G401.6 (cell line): ENCODE measurements around the gene ACTL9.
A peak's percentile ranks its signal among the peaks of the same experiment; 100 is the strongest.

Experiments
- FAIRE-seq: peaks from 2 replicates; lab custom pipeline; 2012; peaks lifted over from hg19 to GRCh38; lab: Jason Lieb, UNC

Gene ACTL9

GRCh38 chr19:8684001-8684902 is 14.3 kb downstream of the ACTL9 start:
- no peak for FAIRE-seq

GRCh38 chr19:8682931-8683330 is 15.7 kb downstream of the ACTL9 start:
- no peak for FAIRE-seq

- no peak for FAIRE-seq
Observed at GRCh38 chr19:8682472-8682871, 16.1 kb downstream of the ACTL9 start.

GRCh38 chr19:8681345-8682029 is 17.1 kb downstream of the ACTL9 start:
- FAIRE-seq: no peak

GRCh38 chr19:8680676-8681344 is 17.8 kb downstream of the ACTL9 start:
- no peak for FAIRE-seq

GRCh38 chr19:8678244-8678807 is 20.3 kb downstream of the ACTL9 start:
- FAIRE-seq: no peak

GRCh38 chr19:8675066-8675465 is 23.5 kb downstream of the ACTL9 start:
- no peak for FAIRE-seq

- FAIRE-seq: no peak
Observed at GRCh38 chr19:8673276-8673891, 25.2 kb downstream of the ACTL9 start.

GRCh38 chr19:8666814-8667405 is 31.7 kb downstream of the ACTL9 start:
- no peak for FAIRE-seq

GRCh38 chr19:8665468-8666213 is 33.0 kb downstream of the ACTL9 start:
- no peak for FAIRE-seq

GRCh38 chr19:8664671-8665057 is 33.9 kb downstream of the ACTL9 start:
- FAIRE-seq: no peak

GRCh38 chr19:8663920-8664670 is 34.5 kb downstream of the ACTL9 start:
- FAIRE-seq: no peak

- FAIRE-seq: no peak
Observed at GRCh38 chr19:8662263-8662662, 36.3 kb downstream of the ACTL9 start.

- FAIRE-seq: no peak
Observed at GRCh38 chr19:8659905-8660304, 38.7 kb downstream of the ACTL9 start.

- FAIRE-seq: no peak
Observed at GRCh38 chr19:8657869-8658268, 40.7 kb downstream of the ACTL9 start.

- FAIRE-seq: no peak
Observed at GRCh38 chr19:8655340-8655709, 43.3 kb downstream of the ACTL9 start.

- FAIRE-seq: peak; percentile 66
Observed at GRCh38 chr19:8654591-8655339, 43.8 kb downstream of the ACTL9 start.

GRCh38 chr19:8648240-8648639 is 50.4 kb downstream of the ACTL9 start:
- no peak for FAIRE-seq
